Body of pancreas (tissue), 4 donors: ENCODE measurements around the gene IFI44. TPM values are rescaled to one million over a fixed set of nuclear protein-coding genes. Genes with fewer than 3 reads are reported as not detected.

Experiments
- ATAC-seq: fragments of 150-250 bp; one replicate; pipeline ENCODE4 v1.9.1; 2016
- DNase-seq, 4 donors: peaks; one replicate each; pipeline ENCODE4 v3.0.0-alpha.2; 2019
- H3K27ac ChIP-seq, 4 donors: fragments of 200-600 bp; sonication (generic); 1 replicate in 3 of 4; 2 replicates in 1 of 4; pipeline versions ENCODE4 v1.5.1 to v1.6.1; 2016 to 2019; ENCODE audit warnings: mild to moderate bottlenecking in 1 of 4, mixed read lengths in 1 of 4, moderate library complexity in 1 of 4
- H3K27me3 ChIP-seq, 2 donors: fragments of 200-600 bp; sonication (generic); one replicate each; pipeline ENCODE4 v1.6.0; 2016; ENCODE audit warnings: mild to moderate bottlenecking in 1 of 2
- H3K36me3 ChIP-seq, 2 donors: fragments of 200-600 bp; sonication (generic); replicated peaks in 1 of 2; 2 replicates each; pipeline ENCODE4 v1.5.1; 2016; ENCODE audit warnings: low read depth in 2 of 2; ENCODE audit not compliant: insufficient read depth in 1 of 2
- H3K4me1 ChIP-seq: fragments of 200-600 bp; sonication (generic); one replicate; pipeline ENCODE4 v1.6.0; 2016
- H3K4me3 ChIP-seq, 2 donors: fragments of 200-600 bp; sonication (generic); 1 replicate in 1 of 2; 2 replicates in 1 of 2; pipeline ENCODE4 v1.5.1; 2016 to 2019
- H3K9me3 ChIP-seq, 3 donors: fragments of 200-600 bp; sonication (generic); 1 replicate in 2 of 3; 2 replicates in 1 of 3; pipeline ENCODE4 v1.5.1; 2016
- CTCF ChIP-seq, 7 experiments: fragments of 450-650 bp in 4 of 7; fragments of 200-600 bp in 3 of 7; sonication (generic) in 3 of 7; IDR thresholded peaks; one replicate each; pipeline ENCODE4 v1.5.1; 2016 to 2019; ENCODE audit warnings: antibody characterized with exemption in 7 of 7
- POLR2A ChIP-seq, 3 donors: fragments of 450-650 bp; IDR thresholded peaks; one replicate each; pipeline ENCODE4 v1.6.1; 2016; ENCODE audit warnings: antibody characterized with exemption in 3 of 3, mild to moderate bottlenecking in 2 of 3
- WGBS, 2 donors: methylation state at CpG; one replicate each; pipeline ENCODE4 v1.1.5; 2017; 5-methylcytosine and 5-hydroxymethylcytosine counted together
- intact Hi-C: fragments of 100-400 bp; cut with DNase I; formaldehyde crosslinking; loops from one replicate; pipeline ENCODE4 v1.15.1; 2023
- total RNA-seq, 2 donors: library from RNA; depleted of rRNA; stranded (reverse); fragments of >200 nt; gene quantifications; one replicate each; pipeline ENCODE4 v1.1.0, GENCODE V29; 2016

The IFI44 gene
- total RNA-seq, 2 donors from 2014 or later: 14.5 to 17.6 TPM

DNA sequence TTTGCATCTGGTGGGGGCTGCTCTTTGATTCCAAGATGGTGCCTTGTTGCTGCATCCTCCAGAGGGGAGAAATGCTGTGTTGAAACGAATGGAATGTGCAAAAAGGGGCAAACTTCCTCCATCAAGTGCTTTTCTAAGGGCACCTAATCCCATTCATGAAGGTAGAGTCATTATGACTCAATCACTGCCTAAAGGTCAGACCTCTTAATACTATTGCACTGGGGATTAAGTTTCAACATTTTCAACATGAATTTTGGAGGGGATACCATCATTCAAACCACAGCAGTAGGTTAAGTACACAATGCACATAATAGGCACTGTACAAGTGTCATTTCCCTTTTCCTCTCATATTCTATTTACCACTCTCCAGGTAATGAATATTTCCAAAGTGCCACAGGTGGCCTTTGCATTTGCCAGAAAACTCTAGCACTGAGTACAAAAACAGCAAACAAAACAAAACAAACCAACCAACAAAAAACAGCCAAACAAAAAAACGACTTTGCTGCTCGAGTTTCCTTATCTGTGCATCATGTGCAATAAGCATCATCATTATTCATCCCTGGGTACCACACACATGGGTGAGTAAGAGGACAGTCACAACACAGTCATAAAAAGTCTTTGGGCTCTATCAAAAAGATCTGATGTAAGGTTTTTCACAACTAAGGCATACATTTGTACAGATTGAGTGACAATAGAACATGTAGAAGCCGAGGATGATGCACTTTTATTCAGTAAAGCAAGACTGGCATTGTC, 42.5 kb downstream of the IFI44 start:
- WGBS, 2 donors: 29 to 30% methylated on average over 4 of the region's 4 CpGs

DNA sequence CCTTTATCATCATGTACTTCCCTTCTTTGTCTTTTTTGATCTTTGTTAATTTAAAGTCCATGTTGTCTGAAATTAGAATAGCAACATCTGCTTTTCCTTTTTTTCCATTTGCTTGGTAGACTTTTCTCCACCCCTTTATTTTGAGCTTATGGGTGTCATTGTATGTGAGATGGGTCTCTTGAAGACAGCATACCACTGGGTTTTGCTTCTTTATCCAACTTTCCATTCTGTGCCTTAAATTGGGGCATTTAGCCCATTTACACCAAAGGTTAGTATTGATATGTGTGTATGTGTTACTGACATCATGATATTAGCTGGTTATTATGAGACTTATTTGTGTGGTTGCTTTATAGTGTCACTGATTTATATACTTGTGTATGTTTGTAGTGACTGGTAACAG, 50.2 kb downstream of the IFI44 start:
- TF ChIP-seq POLR2A (IDR thresholded peaks at IDR 0.05) (no peak), CTCF (IDR thresholded peaks at IDR 0.05) (no peak)
- ATAC-seq (no peak), DNase-seq (no peak)
- no peak overlapping the region for H3K4me3 ChIP-seq
- H3K4me1 ChIP-seq: no peaks in the 10 kb centered on the region
- H3K27ac ChIP-seq: no peak overlapping the region
- intact Hi-C loops: no loop called here
- H3K9me3 ChIP-seq: no peaks in the 10 kb centered on the region
- no peaks in the 10 kb centered on the region for H3K36me3 ChIP-seq
- H3K27me3 ChIP-seq: no peaks in the 10 kb centered on the region

More for the DNA sequence above, 42.5 kb downstream of the IFI44 start:
- intact Hi-C loops: no loop called here
- Histone ChIP-seq H3K36me3 (no peaks in the 10 kb centered on the region), H3K27ac (no peak overlapping the region), H3K4me3 (no peak overlapping the region), H3K4me1 (no peaks in the 10 kb centered on the region), H3K27me3 (no peaks in the 10 kb centered on the region), H3K9me3 (no peaks in the 10 kb centered on the region)
- TF ChIP-seq POLR2A (IDR thresholded peaks at IDR 0.05): no peak
- TF ChIP-seq CTCF (IDR thresholded peaks at IDR 0.05): no peak
- no peak for ATAC-seq
- DNase-seq: no peak

- TF ChIP-seq POLR2A (IDR thresholded peaks at IDR 0.05) (no peak), CTCF (IDR thresholded peaks at IDR 0.05) (no peak)
- ATAC-seq: no peak
- Histone ChIP-seq H3K27ac (no peak overlapping the region), H3K9me3 (no peaks in the 10 kb centered on the region), H3K27me3 (no peaks in the 10 kb centered on the region), H3K4me3 (no peak overlapping the region), H3K4me1 (no peaks in the 10 kb centered on the region), H3K36me3 (no peaks in the 10 kb centered on the region)
- WGBS, 2 donors: 61 to 62% methylated on average over 2 of the region's 2 CpGs
- intact Hi-C loops: no loop called here
- no peak for DNase-seq
These were observed 52.8 kb downstream of the IFI44 start for GRCh38 chr1:78702426-78702825.

DNA sequence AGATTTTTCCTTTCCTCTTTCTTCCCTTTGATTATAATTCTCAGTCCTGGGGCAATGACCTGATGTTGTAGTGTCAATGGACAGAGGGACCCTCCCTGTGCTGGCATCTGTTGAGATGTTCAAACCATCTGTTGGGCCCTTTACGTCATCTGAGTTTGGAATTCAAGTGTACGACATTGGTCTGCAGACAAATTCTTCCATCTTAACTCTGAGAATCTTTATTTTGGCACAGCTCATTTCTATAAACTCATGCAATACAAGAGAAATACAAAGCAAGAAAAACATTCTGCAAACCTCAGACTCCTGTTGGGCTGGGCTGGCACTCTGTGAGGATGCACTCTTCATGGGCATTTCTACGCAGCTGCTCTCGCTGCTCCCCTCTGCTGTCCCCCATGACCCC, 54.2 kb downstream of the IFI44 start:
- intact Hi-C loops: no loop called here
- Histone ChIP-seq H3K4me3 (no peak overlapping the region), H3K36me3 (no peaks in the 10 kb centered on the region), H3K4me1 (no peaks in the 10 kb centered on the region), H3K27me3 (no peaks in the 10 kb centered on the region), H3K27ac (no peak overlapping the region), H3K9me3 (no peaks in the 10 kb centered on the region)
- DNase-seq (no peak), ATAC-seq (no peak)
- 68 to 73% methylated on average over 4 of the region's 4 CpGs for WGBS, 2 donors
- no peak for TF ChIP-seq CTCF (IDR thresholded peaks at IDR 0.05)
- no peak for TF ChIP-seq POLR2A (IDR thresholded peaks at IDR 0.05)

GRCh38 chr1:78712467-78713051, 62.9 kb downstream of the IFI44 start:
- intact Hi-C loops: no loop called here
- WGBS, 2 donors: 70 to 71% methylated on average over 3 of the region's 3 CpGs
- Histone ChIP-seq H3K4me1 (no peaks in the 10 kb centered on the region), H3K9me3 (no peaks in the 10 kb centered on the region), H3K27me3 (no peaks in the 10 kb centered on the region), H3K27ac (no peak overlapping the region), H3K36me3 (no peaks in the 10 kb centered on the region), H3K4me3 (no peak overlapping the region)
- TF ChIP-seq CTCF (IDR thresholded peaks at IDR 0.05) (no peak), POLR2A (IDR thresholded peaks at IDR 0.05) (no peak)
- DNase-seq (no peak), ATAC-seq (no peak)
